ENCODE measurements around the gene RGS3.

The RGS3 gene

GRCh38 chr9:113492343-113493202 lies 29.0 kb downstream of the RGS3 start:
- DNase-seq = no peak

DNA sequence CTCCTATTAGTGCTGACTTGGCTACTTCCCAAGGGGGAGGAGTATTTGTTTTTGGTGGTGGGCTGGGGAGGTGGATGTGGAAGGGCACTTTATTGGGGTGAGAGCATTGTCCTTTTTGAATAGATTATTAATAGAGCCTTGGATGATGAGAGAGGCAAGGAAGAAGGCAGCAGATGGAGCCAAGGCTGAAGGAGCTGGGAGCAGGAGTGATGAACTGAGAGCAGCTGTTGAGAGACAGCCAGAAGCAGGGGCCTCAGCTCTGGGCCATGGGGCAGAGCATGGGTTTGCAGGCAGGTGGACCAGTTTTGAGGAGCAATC lies 29.6 kb downstream of the RGS3 start:
- no peak for DNase-seq

DNA sequence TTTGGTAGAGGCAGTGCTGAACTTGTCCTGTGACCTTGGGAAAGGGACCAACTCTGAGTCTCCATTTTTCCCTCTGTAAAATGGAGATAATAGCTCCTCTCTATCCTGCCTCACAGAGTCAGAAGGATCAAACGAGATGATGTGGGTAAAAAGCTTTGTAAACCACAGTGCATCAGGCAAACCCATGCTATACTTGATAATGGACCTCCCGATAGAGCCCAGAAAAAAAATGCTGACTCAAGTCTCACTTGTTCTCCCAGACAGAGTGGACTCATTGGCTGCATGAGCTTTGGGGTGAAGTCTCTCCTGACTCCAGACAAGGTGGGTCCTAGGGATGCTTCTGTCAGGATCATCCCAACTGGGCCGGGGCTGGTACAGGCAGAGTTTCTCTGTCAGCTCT lies 32.0 kb downstream of the RGS3 start:
- no peak for DNase-seq

- DNase-seq = no peak
Measured at GRCh38 chr9:113497051-113497450, 33.5 kb downstream of the RGS3 start.

DNA sequence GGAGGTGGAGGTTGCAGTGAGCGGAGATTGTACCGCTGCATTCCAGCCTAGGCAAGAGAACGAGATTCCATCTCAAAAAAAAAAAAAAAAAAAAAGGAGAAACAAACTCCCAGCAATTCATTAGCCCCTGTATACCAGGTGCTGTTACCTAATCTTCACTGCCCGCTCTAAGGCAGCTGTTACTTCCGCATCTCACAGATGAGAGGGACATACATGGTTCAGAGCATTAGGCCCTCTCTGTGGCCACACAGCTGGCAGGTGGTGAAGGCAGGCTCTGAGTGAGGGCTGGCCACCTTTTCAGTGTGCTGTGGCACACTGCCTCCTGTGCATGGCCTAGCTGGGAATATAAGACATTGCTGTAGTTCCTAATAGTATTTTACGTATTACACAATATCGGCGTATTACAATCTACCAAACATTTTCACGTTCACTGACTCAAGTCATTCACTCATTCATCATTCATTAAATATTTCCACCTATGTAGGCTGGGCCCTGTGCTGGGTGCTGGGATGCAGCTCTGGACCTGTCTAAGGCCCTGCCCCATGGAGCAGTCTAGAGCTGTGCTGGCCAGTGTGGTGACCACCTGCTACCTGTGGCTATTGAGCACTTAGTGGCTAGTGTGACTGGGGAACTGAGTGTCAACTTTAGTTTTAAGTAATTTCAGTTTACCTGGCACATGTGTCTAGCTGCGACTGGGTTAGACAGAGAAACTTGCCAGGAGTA lies 35.8 kb downstream of the RGS3 start:
- no peak for DNase-seq

DNA sequence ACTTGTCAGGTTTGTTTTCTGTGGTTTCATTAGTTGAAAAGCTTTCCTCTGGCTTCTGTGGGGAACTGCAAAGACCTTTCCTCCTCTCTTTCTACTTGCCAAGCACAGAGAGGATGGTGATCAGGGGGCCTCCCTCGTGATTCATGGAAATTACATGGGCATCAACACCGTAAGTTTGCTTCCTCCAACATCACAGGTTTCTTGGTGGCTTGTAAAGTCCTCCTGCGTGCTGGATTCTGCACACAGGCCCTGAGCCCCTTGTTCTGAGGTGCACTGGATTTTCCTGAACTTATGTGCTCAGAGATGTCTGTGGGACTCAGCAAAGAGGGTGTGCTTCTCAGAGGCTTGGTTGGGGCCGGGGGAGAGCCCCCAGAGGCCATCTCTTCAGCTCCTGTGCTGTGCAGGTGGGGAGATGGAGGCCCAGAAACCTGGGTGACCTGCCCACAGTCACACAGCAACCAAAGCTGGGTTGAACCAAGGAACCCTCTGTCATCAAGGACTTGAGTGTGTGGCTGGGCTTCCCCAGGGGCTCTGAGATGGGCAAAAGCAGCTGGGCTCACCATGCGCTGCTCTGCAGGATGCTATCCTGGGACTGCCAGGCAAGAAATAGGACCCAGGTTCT lies 36.5 kb downstream of the RGS3 start:
- DNase-seq = no peak

DNA sequence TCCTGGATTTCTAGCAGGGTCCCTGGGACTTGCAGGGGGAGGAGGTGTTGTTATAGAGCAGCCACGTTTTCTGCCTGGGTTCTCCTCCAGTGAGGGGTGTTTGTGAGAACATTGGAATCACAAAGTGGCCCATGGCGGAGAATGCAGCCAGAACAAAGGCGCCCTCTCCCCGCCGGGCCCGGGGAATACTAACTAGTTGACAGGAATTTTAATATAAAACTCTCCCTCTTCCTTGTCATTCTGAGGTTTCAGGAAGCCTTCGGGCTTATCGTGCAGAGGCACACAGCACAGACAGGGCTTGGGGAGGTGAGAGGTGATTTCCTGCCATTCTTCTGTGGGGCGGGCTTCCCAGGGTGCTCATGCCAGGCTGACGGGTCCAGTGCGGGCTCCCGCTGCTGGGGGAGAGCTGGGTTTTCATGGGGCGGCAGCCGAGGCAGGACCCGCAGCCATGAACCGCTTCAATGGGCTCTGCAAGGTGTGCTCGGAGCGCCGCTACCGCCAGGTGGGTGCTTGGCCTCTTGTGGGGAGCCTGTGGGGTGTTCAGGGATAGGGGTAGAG lies 37.7 kb downstream of the RGS3 start:
- DNase-seq = no peak

GRCh38 chr9:113501852-113502251 lies 38.3 kb downstream of the RGS3 start:
- no peak for DNase-seq

DNA sequence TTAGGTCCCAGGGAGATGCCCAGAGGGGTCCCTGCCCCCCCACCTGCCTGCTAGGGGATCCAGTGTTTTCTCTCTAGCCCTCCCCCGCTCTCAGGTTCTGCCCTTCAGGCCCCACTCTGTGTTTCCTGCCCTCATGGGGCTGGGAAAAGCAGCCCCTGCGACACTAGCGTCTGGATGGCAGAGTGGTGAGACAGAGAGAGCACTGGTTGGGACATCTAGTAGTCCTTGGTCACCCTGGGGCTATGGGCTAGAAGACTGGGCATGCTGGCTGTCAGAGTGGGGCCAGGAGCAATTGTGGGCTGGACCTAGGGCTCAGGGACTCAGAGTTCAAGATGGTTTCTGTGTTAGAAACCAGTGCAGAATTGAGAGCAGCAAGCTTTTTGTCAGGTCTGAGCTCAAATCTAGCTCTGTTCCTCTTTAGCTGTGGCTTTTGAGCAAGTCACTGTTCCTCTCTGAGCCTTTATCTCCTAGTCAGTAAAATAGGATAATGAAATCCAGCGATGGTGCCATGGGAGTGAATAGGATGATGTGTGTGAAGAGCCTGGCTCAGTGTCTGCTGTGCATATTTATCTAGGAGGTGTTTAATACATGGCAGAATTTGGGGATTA lies 39.0 kb downstream of the RGS3 start:
- no peak for DNase-seq

DNA sequence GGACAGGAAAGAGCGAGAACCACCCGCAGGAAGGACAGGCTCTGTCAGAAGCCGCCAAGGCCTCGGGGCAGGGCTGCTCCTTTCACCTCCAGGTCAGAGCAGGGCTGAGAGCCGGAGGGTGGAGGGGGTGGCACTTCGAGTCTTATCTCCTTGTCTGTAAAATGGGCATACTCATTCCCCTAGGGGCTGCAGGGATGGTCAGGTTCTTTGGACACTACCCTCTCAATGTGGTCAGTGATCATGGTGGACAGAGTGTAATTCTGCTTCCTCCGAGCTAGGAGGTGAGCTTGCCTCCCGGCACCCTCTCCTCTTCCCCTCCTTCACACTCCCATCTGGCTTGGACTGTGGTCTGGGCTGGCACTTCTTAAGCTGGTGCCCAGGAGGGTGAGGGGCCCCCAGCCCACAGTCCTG lies 39.6 kb downstream of the RGS3 start:
- no peak for DNase-seq

DNA sequence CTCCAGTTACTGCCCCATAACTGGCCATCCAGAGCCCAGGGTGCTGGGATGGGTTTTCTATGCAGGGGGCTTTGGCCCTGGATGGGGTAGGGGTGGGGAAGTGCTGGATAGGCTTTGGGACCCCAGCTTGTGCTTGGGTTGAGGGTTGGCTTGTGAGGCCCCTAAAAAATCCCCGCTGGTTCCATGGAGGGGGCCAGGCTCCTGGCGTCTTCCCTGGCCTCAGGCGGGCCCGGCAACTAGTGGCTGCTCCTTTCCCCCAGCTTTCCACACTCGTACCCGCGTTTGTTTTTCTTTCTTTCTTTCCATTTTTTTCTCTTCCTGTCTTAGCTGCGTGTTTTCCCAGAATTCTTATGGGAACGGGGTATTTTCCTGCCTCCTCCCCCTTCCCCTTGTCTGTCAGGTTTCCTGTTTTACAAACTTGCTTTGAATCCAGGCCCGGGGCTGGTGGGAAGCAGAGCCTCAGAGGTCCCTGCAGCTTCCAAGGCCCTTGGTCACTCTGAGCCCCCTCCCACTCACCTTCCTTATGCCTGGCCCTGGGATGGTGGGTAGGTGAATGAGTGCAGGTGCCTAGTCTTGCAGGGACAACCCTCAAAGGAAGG lies 40.2 kb downstream of the RGS3 start:
- no peak for DNase-seq

GRCh38 chr9:113504725-113505590 lies 41.4 kb downstream of the RGS3 start:
- DNase-seq = no peak

DNA sequence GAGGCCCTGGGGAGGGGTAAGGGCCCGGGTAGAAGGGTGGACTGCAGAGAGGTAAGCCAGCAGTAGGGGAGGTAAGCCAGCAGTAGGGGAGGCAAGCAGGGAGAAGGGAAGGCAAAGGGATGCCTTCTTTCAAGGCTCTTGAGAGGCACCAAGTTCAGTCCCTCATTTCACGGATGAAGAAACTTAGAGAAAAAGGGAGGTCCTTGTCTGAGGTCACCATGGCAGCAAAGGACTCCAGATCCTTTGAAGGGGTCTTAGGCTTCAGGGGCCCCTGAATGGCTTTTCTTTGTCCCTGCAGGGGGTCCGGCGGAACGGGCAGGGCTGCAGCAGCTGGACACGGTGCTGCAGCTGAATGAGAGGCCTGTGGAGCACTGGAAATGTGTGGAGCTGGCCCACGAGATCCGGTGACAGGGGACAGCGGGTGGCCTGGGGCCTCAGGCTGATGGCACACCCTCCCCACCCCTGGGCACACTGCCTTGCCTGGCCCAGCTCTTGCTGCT lies 42.6 kb downstream of the RGS3 start:
- DNase-seq = no peak

GRCh38 chr9:113507256-113507655 lies 43.7 kb downstream of the RGS3 start:
- no peak for DNase-seq

- no peak for DNase-seq
Measured at GRCh38 chr9:113508111-113508749, 44.7 kb downstream of the RGS3 start.

- DNase-seq = no peak
Measured at GRCh38 chr9:113509463-113509862, 45.9 kb downstream of the RGS3 start.

GRCh38 chr9:113511047-113511521 lies 47.6 kb downstream of the RGS3 start:
- no peak for DNase-seq

DNA sequence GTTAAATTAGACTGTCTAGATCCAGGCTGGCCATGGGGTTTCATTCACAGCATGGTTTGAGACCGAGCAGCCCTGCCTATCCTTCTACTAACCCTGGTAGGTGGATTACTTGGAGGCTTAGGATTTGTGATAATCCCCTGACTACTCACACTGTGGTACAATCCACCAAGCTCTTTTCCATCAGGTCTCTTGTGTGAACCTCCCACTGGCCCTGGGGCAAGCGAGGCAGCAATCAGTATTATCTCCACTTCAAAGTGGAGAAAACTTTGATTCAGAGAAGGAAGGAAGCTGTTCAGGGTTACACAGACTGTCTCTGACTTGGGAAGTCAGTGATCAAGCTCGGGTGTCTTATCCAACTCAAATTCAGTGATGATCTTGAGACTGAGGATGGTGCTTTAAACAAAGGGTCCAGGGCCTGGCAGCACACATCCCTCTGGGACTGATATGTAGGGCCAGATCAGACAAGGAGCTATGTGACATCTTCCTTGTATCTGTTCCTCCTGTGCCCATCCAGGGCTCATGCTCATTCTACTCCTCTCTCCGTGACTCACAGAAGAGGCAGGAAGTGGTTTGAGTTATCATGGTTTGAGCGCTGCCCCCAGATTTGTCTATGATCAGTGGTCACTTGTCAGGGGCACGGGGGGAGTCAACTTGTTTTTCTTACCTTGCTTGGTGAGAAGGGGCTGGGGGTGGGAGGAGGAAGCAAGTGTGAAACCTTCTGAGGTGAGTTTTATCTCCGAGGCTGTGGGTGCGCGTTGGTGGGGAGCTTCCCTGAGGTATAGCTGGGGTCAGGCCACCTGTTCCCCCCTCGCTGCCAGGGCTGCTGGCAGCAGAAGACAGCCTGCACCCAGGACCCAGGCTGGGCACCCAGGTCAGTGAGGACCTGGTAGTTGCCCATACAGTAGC lies 48.6 kb downstream of the RGS3 start:
- DNase-seq = peak; percentile 70

GRCh38 chr9:113513111-113513510 lies 49.6 kb downstream of the RGS3 start:
- no peak for DNase-seq

DNA sequence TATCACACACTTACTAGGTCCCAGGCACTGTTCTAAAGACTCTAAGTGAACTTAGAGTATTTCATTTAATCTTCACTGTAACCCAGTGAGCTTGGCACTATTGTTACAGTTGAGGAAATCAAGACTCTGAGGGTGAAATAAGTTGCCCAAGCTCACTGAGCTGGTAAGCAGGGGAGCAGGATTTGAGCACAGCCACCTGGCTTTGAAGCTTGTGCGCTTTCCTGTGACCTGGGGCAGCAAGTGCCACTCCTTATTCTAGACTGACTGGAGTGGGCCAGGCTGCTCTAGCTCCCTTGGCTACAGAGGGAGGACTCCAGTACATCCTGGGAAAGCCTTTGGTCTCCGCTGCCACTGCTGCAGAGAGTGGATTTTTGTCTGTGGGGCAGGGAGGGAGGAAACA lies 50.0 kb downstream of the RGS3 start:
- no peak for DNase-seq
